ENCODE data around the gene JTB. TPM values are rescaled to one million over a fixed set of nuclear protein-coding genes. Genes with fewer than 3 reads are reported as not detected.

JTB gene
- total RNA-seq, 2 donors from 2014 or later: 89.6 to 102 TPM

GRCh38 chr1:153942766-153943549, 34.5 kb downstream of the JTB start:
- DNase-seq (no peak), ATAC-seq (no peak)
- intact Hi-C loops (cut with DNase I): loop anchor here in 1 of 2 donors (10.0 kb wide), 1 partner anchor 148 kb away; no protein-coding TSS in a partner anchor

DNA sequence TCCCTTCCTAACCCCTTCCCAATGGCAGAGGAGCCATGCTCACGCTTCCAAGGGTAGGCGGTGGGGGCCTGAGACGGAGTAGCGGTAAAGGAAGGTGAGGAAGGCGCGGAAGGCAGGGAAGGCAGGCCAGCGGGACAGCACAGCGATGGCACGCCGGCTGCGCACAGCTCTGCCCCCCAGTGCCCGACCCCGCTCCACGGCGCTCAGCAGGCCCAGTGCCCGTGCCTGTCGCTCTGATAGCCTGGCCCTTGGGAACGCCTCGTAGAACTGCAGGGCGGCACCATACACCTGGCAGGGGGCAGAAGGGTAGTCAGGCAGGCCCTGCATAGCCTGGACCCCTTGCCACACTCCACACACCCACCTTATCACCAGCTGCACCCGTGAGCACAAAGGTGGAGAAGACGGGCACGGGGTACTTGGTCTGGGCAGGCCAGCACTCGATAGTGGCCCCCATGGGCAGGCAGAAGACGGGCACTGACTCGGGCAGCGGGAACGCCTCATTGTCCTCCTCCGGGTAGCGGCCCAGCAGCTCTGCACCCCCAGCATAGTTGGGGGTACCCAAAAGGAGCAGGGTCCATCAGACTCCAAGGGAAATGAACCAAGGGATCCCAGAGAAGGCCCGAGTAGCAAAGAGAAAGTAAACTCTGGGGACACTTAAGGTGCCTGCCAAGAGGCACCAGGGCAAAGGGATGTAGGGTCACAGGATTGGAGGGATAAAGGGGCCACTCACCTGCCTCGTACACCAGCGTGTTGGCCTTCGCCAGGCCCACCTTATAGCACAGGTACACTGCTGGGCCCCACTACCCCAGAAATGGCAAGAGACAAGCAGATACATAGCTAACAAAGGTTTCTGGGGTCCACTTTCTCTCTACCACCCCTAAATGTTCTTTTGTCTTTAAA, 35.4 kb downstream of the JTB start:
- intact Hi-C loops (cut with DNase I): loop anchor here in 1 of 2 donors (10.0 kb wide), 1 partner anchor 147 kb away; no protein-coding TSS in a partner anchor
- DNase-seq: no peak
- ATAC-seq: no peak

DNA sequence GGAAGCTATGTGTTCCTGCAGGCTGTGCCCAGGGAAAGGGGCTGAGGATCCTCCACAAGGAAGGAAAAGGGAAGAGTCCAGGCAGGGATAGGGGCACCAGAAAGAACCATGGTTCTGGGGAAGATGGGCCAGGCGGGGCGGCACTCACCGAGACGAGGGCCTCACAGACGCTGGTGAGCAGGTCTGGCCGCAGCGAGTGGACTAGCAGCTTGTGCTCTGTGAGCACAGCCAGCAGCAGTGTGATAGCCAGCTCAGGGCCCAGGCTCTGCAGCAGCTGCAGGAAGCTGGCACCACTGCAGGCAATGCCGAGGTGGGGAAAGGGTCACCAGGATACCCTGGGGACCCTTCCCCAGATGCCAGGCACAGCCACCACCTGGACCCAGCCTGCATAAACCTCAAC, 36.7 kb downstream of the JTB start:
- intact Hi-C loops (cut with DNase I): loop anchor here in 1 of 2 donors (10.0 kb wide), 1 partner anchor 146 kb away; no protein-coding TSS in a partner anchor
- no peak for DNase-seq
- no peak for ATAC-seq

- intact Hi-C loops (cut with DNase I): no loop called here
- ATAC-seq (no peak), DNase-seq (no peak)
Observed at GRCh38 chr1:153939476-153939875, 38.0 kb downstream of the JTB start.

DNA sequence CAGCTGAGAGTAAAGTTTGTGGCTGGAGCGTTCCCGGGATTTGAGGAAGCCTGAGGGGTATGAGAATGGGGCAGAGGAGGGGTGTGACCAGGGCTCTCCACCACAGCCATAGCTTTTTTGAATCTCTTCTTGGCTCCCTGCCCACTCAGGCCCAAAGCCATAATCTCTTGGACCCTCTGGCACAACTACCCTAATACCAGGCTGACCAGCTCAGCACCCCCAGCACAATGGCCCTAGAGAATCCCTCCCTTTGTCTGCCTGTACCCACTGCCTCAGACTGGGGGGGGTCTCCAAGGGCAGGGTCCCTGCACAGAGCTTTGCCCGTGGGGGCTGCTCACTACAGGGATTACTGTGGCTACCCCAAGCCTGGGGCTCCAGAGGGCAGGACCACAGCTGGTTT, 38.5 kb downstream of the JTB start:
- intact Hi-C loops (cut with DNase I): no loop called here
- ATAC-seq (no peak), DNase-seq (no peak)

DNA sequence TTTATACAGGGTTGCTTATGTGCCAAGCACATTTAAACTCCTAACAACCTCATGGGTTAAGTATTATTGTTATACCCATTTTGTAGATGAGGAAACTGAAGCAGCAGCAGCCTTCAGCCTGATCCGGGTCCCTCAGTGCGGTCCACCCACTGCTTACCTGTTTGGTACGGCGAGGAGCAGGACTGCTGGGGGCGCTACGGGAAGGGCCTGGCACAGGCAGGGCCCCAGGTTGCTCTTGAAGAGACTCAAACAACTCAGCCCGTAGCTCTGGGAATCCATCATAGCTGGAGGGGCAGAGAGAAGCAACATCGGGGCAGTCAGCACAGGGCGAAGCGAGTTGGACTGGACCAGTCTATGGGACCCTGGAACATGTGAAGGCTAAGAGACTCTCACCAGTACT, 40.1 kb downstream of the JTB start:
- intact Hi-C loops (cut with DNase I): no loop called here
- ATAC-seq (no peak), DNase-seq (no peak)

DNA sequence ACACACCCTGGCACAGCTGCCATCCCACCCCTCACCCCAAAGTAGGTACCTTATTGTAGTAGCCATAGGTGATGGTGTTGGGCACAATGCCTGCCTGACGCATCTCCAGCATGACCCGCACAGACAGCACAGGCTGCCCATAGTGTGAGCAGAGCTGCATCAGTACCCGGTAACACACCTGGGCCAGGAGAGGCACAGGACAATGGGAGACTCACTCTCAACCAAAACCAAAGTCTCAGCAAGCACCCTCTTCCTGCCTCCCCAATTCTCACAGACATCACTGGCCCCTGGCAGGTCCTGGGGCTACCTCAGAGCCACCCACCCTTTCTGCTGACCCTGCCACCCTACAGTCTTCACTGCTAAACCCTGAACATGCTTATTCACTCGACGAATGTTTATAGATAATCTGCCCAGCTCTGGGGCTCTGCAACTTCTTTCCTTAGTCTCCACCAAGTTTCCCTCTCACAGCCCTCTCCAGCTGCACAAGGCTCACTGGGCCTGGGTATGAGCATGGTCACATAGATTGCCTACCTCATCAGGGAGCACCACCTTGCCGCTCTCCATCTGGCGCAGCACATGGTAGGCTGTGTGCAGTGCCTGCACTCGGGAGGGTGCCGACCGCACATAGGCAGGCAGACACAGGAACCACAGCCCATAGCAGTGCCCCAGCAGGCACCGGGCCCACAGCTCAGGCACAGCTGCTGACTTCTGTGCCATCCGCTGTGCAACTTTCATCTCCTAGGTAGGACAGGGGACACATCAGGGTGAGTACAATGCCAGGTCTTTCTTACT, 41.3 kb downstream of the JTB start:
- intact Hi-C loops (cut with DNase I): no loop called here
- ATAC-seq (no peak), DNase-seq (no peak)

- no peak for ATAC-seq
- intact Hi-C loops (cut with DNase I): no loop called here
- no peak for DNase-seq
Observed at GRCh38 chr1:153934746-153935145, 42.7 kb downstream of the JTB start.

DNA sequence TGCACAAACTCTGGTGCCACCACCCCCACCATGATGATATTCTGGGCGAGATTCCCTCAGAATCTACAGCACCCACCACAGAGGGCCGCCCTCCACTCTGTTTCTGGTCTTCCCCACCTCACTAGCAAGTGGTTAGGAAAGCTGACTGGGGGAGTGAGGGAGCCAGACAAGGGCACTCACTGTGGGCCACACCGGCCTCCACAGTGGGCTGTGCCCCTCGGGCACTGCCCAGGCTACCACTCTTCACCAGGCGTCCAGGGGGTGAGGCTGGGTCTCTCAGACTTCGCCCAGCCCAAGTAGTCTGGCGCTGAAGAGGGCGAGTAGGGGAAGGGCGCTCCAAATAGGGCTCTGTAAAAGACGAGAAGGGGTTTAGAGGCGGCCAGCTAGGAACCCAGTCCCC, 43.5 kb downstream of the JTB start:
- DNase-seq: no peak
- ATAC-seq: no peak
- intact Hi-C loops (cut with DNase I): no loop called here

DNA sequence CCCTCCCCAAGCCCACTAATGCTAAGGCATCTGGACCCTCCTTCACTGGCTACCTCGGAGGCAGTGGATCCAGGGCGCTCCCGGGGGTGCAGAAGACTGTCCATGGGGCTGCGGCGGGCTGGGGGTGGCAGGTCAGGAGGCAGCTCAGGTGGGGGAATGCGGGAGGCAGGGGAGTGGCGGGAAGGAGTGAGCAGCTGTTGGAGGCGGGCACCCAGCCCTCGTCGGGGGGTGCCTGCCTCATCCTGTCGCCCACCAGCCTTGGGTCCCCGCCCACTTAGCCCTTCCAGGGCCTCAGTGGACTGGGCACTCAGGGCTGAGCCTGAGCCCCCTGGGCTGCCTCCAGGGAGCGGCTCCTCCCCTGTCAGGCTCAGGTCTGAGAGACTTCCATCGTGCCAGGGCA, 44.0 kb downstream of the JTB start:
- DNase-seq: no peak
- intact Hi-C loops (cut with DNase I): no loop called here
- no peak for ATAC-seq

DNA sequence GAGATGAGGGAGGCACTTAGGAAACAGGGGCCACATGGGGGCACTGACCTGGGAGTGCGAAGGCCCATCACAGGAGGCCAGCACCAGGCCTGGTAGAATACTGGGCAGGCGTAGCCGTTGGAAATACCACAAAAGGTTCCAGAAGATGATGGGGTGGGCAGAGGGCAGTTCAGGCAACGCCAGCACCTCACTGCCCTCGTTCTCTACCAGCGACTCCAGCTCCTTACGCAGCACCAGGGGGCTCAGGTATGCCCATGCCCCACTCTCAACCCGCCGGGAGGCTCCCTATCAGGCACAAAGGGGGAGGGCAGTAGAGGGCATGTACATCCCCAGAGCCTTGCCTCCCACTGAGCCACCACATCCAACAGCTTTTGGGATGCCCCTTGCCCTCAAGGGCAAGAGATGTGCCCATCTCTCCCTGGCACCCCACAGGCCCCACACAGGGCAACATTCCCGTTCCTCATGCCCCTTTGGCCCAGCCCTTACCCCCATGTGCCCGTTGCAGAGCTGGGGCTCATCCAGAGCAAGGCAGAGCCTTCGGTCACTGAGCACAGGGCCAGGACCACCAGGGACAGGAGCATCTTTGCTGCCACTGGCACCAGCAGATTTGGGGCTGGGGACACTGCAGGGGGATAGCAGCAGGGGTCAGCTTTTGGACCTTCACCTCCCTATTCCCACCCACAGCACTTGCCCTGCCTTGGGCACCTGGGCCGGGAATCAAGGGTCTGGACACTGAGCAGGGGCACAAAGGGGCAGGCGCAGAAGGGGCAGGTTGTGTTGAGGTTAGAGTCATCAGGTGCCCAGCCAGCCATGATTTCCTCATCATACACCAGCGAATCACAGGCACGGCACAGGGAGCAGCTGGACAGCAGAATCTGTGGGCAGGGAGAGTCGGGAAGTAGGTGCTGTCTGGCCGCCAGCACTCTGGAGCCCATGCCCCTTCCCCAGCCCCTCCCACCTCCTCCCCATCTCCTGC, 45.0 kb downstream of the JTB start:
- intact Hi-C loops (cut with DNase I): no loop called here
- DNase-seq (no peak), ATAC-seq (no peak)

GRCh38 chr1:153929981-153930948, 47.2 kb downstream of the JTB start:
- no peak for DNase-seq
- intact Hi-C loops (cut with DNase I): no loop called here
- no peak for ATAC-seq

- DNase-seq (no peak), ATAC-seq (no peak)
- intact Hi-C loops (cut with DNase I): no loop called here
Observed at GRCh38 chr1:153929426-153929825, 48.0 kb downstream of the JTB start.

- DNase-seq: no peak
- peak in 1 of 2 donors; percentile 45 for ATAC-seq
- intact Hi-C loops (cut with DNase I): no loop called here
Observed at GRCh38 chr1:153928791-153929341, 48.6 kb downstream of the JTB start.

DNA sequence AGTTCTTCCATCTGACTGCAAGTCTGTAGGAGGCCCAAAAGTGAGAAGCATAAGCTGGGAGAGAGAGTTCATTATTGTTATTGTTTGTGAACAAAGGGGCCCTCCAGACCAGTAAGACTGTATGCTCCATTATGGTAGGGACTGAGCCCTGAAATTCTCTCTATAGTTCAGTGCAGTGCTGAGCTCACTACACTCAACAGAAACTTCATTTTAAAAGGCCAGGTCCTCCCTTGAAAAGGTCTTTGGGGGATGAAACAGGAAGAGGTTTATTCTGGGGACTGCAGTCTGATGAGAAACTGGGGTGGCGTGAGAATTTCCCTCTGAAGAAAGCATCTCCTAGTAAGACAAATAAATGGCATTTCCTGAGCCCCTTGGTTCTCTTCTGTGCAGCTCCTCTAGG, 49.2 kb downstream of the JTB start:
- DNase-seq (no peak), ATAC-seq (no peak)
- intact Hi-C loops (cut with DNase I): no loop called here

DNA sequence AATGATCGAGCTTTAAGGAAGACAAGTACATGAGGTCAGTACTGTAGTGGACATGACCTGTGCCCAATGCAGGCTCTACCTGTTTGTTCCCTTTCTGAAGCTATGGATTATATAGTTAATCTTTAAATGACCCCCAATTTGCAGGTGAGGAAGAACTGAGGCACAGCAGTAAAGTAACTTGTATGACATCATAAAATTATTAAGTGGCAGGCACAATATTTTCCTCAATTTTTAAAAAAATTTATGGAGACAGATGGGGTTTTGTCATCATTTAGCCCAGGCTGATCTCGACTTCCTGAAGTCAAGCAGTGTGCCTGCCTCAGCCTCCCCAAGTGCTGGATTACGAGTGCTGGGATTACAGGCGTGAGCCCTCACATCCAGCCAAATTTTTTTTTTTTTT, 51.1 kb downstream of the JTB start:
- ATAC-seq: no peak
- DNase-seq: no peak
- intact Hi-C loops (cut with DNase I): no loop called here

Data from left cardiac atrium (tissue), 4 donors.